Esophagus muscularis mucosa (tissue), 4 donors: ENCODE measurements around the gene SYT9.

Experiments
- EP300 ChIP-seq: sonication (generic); formaldehyde crosslinking; IDR thresholded peaks from one replicate; pipeline ENCODE4 v1.6.1; 2017; ENCODE audit warnings: antibody characterized with exemption
- POLR2A ChIP-seq: fragments of 450-650 bp; IDR thresholded peaks from one replicate; pipeline ENCODE4 v1.6.1; 2017; ENCODE audit warnings: antibody characterized with exemption, moderate library complexity, mild to moderate bottlenecking, low read depth
- TF ChIP-seq, protein P1 (sequence below), 3 experiments: fragments of 200-600 bp in 2 of 3; fragments of 450-650 bp in 1 of 3; sonication (generic) in 2 of 3; IDR thresholded peaks; one replicate each; pipeline ENCODE4 v1.5.1; 2017 to 2019; ENCODE audit warnings: antibody characterized with exemption in 3 of 3, mild to moderate bottlenecking in 2 of 3, moderate library complexity in 1 of 3

DNA sequence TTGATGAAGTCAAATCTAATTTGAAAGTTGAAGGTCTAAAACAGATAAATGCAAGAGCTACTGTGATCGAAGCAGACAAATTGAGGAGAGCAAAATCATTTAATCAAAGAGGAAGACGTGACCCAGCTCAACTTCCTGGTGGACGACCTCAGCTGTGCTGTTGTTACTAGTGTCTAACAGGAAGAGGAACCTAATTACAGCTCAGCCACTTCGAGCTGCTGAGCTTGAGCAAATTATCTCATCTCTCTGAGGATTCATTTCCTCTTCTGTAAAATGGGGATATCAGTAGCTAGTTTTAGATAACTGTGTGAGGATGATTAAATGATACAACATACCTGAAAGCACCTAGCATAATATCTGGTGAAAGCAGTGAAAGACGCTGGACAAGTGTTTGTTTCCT lies 185.0 kb downstream of the SYT9 start:
- TF ChIP-seq EP300 (no peak), POLR2A (no peak)
- TF ChIP-seq, protein P1, sequence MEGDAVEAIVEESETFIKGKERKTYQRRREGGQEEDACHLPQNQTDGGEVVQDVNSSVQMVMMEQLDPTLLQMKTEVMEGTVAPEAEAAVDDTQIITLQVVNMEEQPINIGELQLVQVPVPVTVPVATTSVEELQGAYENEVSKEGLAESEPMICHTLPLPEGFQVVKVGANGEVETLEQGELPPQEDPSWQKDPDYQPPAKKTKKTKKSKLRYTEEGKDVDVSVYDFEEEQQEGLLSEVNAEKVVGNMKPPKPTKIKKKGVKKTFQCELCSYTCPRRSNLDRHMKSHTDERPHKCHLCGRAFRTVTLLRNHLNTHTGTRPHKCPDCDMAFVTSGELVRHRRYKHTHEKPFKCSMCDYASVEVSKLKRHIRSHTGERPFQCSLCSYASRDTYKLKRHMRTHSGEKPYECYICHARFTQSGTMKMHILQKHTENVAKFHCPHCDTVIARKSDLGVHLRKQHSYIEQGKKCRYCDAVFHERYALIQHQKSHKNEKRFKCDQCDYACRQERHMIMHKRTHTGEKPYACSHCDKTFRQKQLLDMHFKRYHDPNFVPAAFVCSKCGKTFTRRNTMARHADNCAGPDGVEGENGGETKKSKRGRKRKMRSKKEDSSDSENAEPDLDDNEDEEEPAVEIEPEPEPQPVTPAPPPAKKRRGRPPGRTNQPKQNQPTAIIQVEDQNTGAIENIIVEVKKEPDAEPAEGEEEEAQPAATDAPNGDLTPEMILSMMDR (IDR thresholded peaks at IDR 0.05): no peak
